Activated CD4-positive, alpha-beta T cell treated with anti-CD3 and anti-CD28 coated beads for 24 hours (primary cell): Measurements from ENCODE around the gene ADM.
"Not testable (repeated sequence)": the region's sequence is repeated elsewhere in the genome, so short reads cannot be mapped to it uniquely, and the experiment has no call there.

ENCODE experiments used
- DNase-seq, 2 donors: peaks; one replicate each; pipeline ENCODE4 v3.0.0-alpha.2; 2020; ENCODE audit warnings: low read depth in 2 of 2

The ADM gene

GRCh38 chr11:10304495-10305261 lies at the start of gene ADM:
TSS of gene ADM (plus strand) at chr11:10305073. CDS start at chr11:10305701, 628 bp downstream.
- DNase-seq: no peak

- DNase-seq: no peak
Measured at GRCh38 chr11:10255388-10256125, 49.3 kb upstream of the ADM start.

GRCh38 chr11:10257478-10257877 lies 47.4 kb upstream of the ADM start:
- DNase-seq: no peak

- no peak for DNase-seq
Measured at GRCh38 chr11:10261821-10262220, 43.1 kb upstream of the ADM start.

DNA sequence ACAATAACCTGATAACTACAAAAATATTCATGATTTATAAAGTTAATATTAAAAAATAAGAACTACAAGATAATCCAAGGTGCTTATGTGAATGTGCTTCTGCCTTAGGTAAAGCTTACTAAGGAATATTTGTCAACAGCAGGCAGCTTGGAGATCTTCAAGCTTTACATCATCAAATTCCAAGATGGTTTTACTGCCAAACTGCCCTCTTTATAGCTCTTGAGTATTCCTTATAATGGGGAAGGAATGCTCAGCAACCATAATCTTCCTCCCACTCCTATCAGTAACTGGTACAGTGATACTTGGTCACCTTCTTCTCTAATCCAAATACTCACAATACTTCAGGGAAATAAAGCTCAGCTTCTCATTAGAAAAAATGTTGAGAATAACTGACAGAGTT lies 40.9 kb upstream of the ADM start:
- no peak for DNase-seq

DNA sequence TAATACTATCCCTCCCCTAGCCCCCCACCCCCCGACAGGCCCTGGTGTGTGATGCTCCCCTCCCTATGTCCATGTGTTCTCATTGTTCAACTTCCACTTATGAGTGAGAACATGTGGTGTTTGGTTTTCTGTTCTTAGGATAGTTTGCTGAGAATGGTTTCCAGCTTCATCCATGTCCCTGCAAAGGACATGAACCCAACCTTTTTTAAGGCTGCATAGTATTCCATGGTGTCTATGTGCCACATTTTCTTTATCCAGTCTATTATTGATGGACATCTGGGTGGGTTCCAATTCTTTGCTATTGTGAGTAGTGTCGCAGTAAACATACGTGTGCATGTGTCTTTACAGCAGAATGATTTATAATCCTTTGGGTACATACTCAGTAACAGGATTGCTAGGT lies 40.2 kb upstream of the ADM start:
- not testable (repeated sequence) for DNase-seq

DNA sequence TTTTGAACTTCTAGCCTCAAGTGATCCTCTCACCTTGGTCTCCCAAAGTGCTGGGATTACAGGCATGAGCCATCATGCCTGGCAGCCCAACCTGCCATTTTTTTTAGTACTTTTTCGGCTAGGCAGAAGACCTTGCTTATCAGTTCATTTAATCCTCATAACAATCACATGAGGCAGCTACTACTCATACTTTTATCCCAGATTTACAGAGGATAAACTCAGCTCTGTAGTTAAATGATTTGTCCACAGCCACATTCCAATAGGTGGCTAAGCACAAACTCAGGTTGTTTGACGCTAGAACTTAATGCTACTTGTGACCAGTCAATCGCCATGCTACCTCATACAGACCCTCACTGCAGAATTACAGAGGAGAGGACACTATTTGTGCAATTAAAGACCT lies 38.9 kb upstream of the ADM start:
- no peak for DNase-seq

GRCh38 chr11:10267821-10268220 lies 37.1 kb upstream of the ADM start:
- DNase-seq: no peak

- DNase-seq: no peak
Measured at GRCh38 chr11:10268746-10269488, 36.0 kb upstream of the ADM start.

GRCh38 chr11:10272132-10272531 lies 32.7 kb upstream of the ADM start:
- DNase-seq: no peak

DNA sequence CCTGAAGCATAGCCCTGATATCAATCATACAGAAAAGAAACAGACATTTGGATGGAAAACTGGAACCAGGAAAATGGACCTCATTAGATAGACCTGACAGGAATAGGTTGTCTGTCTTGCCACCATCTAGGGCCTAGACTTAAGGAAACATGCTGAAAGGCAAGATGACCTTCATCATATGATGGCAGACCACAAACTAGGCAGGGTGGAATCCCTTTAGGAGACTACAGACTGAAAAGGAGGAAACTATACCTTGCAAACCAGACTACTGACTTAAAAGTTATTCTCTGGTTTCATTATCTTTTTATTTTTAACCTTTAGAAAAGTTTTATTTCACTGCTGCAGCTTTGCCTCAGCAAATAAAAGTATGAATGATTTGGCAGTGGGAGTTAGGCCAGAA lies 31.1 kb upstream of the ADM start:
- no peak for DNase-seq

- no peak for DNase-seq
Measured at GRCh38 chr11:10274726-10275125, 30.1 kb upstream of the ADM start.

- no peak for DNase-seq
Measured at GRCh38 chr11:10275714-10276113, 29.2 kb upstream of the ADM start.

DNA sequence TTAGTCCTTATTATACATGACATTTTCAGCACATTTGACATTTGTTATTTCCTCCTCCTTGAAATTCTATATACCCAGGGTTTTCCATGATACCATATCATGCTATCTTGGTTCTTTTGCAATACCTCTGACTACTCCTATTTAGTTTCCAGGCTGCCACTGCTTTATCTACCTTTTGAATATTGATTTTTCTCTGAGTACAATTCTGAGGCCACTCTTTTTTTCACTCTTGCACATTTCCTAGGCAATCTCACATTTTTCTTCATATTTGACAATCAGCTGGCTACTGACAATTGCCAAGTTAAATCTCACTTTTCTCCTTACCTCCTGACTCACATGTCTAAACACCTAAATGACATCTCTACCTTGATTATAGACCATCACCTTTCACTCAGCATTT lies 22.8 kb upstream of the ADM start:
- DNase-seq: no peak

GRCh38 chr11:10283991-10284390 lies 20.9 kb upstream of the ADM start:
- DNase-seq: no peak

GRCh38 chr11:10285148-10285802 lies 19.6 kb upstream of the ADM start:
- DNase-seq: no peak

DNA sequence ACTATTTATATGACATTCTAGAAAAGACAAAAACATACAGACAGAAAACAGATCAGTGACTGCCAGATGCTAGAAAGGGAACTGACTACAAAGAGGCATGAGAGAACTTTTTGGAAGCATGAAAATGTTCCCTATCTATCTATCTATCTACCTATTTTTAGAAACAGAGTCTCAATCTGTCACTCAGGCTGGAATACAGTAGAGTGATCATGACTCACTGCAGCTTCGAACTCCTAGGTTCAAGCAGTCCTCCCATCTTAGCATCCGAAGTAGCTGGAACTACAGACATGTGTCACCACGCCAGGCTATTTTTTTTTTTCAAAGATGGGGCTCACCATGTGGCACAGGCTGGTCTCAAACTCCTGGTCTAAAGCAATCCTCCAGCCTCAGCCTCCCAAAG lies 17.7 kb upstream of the ADM start:
- DNase-seq: no peak

GRCh38 chr11:10287766-10288715 lies 16.8 kb upstream of the ADM start:
- DNase-seq: no peak

GRCh38 chr11:10288881-10289764 lies 15.8 kb upstream of the ADM start:
- DNase-seq: no peak
